ENCODE measurements around the gene MYO5A.

- TF ChIP-seq SIN3A (IDR thresholded peaks at IDR 0.05; ENCODE audit: borderline replicate concordance, low read depth, low read length) (no peak), SMC3 (IDR thresholded peaks at IDR 0.05; ENCODE audit: low read depth, low read length) (no peak), CTCF (IDR thresholded peaks at IDR 0.05) (no peak), FOSL2 (IDR thresholded peaks at IDR 0.05; ENCODE audit: borderline replicate concordance, low read depth) (no peak), POLR2AphosphoS5 (IDR thresholded peaks at IDR 0.05; ENCODE audit: low read depth, low read length) (no peak), ZBTB33 (IDR thresholded peaks at IDR 0.05; ENCODE audit: borderline replicate concordance, low read depth) (no peak), GATA2 (CRISPR knock-in tag; IDR thresholded peaks at IDR 0.05) (no peak), PBX3 (IDR thresholded peaks at IDR 0.05) (no peak), TEAD4 (IDR thresholded peaks at IDR 0.05; ENCODE audit: borderline replicate concordance, insufficient read depth) (no peak)
These were observed 121.3 kb downstream of the MYO5A start for GRCh38 chr15:52407374-52407773.

Data from SK-N-SH (cell line).